Spleen (tissue), 11 donors: Measurements from ENCODE around the gene VSIG10L. TPM values are rescaled to one million over a fixed set of nuclear protein-coding genes. Genes with fewer than 3 reads are reported as not detected.

Source experiments
- DNase-seq: peaks from one replicate; pipeline ENCODE4 v3.0.0-alpha.2; 2020
- H3K27ac ChIP-seq, 8 donors: fragments of 200-600 bp; sonication (generic) in 7 of 8; 1 replicate in 4 of 8; 2 replicates in 4 of 8; pipeline versions ENCODE4 v1.5.0 to v1.8.0; 2016 to 2021; ENCODE audit warnings: inconsistent platforms in 4 of 8, mild to moderate bottlenecking in 4 of 8, moderate library complexity in 1 of 8
- H3K27me3 ChIP-seq, 7 donors: fragments of 200-600 bp; sonication (generic) in 6 of 7; replicated peaks in 1 of 7; 1 replicate in 4 of 7; 2 replicates in 3 of 7; pipeline versions ENCODE4 v1.5.0 to v1.8.0; 2016 to 2021; ENCODE audit warnings: inconsistent platforms in 3 of 7, mild to moderate bottlenecking in 1 of 7
- H3K36me3 ChIP-seq, 6 donors: fragments of 200-600 bp; sonication (generic) in 5 of 6; 1 replicate in 4 of 6; 2 replicates in 2 of 6; pipeline versions ENCODE4 v1.5.0 to v1.8.0; 2016 to 2021; ENCODE audit warnings: inconsistent platforms in 2 of 6
- H3K4me1 ChIP-seq, 6 donors: fragments of 200-600 bp; sonication (generic) in 5 of 6; 1 replicate in 3 of 6; 2 replicates in 3 of 6; pipeline versions ENCODE4 v1.5.0 to v1.8.0; 2016 to 2021; ENCODE audit warnings: inconsistent platforms in 3 of 6
- H3K4me3 ChIP-seq, 8 donors: fragments of 200-600 bp; sonication (generic) in 7 of 8; 1 replicate in 4 of 8; 2 replicates in 4 of 8; pipeline versions ENCODE4 v1.5.0 to v1.8.0; 2016 to 2021; ENCODE audit warnings: inconsistent platforms in 4 of 8, mild to moderate bottlenecking in 4 of 8, moderate library complexity in 2 of 8
- H3K9me3 ChIP-seq, 8 donors: fragments of 200-600 bp; sonication (generic) in 7 of 8; 1 replicate in 4 of 8; 2 replicates in 4 of 8; pipeline versions ENCODE4 v1.5.0 to v1.8.0; 2016 to 2021; ENCODE audit warnings: inconsistent platforms in 4 of 8
- CTCF ChIP-seq, 11 experiments: fragments of 200-600 bp in 7 of 11; fragments of 450-650 bp in 4 of 11; sonication (generic) in 4 of 11; IDR thresholded peaks in 8 of 11; conservative IDR thresholded peaks in 3 of 11; 1 replicate in 7 of 11; 2 replicates in 4 of 11; pipeline versions ENCODE4 v1.4.0 to v1.8.0; 2016 to 2021; ENCODE audit warnings: antibody characterized with exemption in 11 of 11, inconsistent platforms in 4 of 11, mild to moderate bottlenecking in 1 of 11
- POLR2A ChIP-seq, 3 donors: fragments of 450-650 bp; IDR thresholded peaks; one replicate each; pipeline ENCODE4 v1.5.1; 2017; ENCODE audit warnings: antibody characterized with exemption in 3 of 3, mild to moderate bottlenecking in 1 of 3
- POLR2AphosphoS5 ChIP-seq, 3 donors: sonication (generic); formaldehyde crosslinking; IDR thresholded peaks; one replicate each; pipeline ENCODE4 v1.5.1; 2017; ENCODE audit warnings: antibody characterized with exemption in 3 of 3
- WGBS, 5 donors: extraction: QIAGEN DNeasy Blood & Tissue Kit in 3 of 5; methylation state at CpG; one replicate each; pipeline versions ENCODE4 v1.1.5 to v1.1.7; 2013 to 2018; 5-methylcytosine and 5-hydroxymethylcytosine counted together
- intact Hi-C: fragments of 100-400 bp; cut with DNase I; formaldehyde crosslinking; loops from one replicate; pipeline ENCODE4 v1.15.0; 2023; ENCODE audit warnings: low total_unique reads
- polyA plus RNA-seq, 3 donors: library from polyadenylated mRNA; stranded (reverse); fragments of 200-250 nt; gene quantifications; one replicate each; pipeline ENCODE4 v1.2.1, GENCODE V29; 2013
- total RNA-seq, 7 donors: library from RNA; depleted of rRNA in 3 of 7; stranded (reverse); fragments of >200 nt in 3 of 7; fragmentation: NEBNext Ultra II Directional in 4 of 7; extraction: Animal tissue kit (Norgen Biotek cat#: 25700) in 4 of 7; gene quantifications; one replicate each; pipeline versions ENCODE4 v1.1.0 to v1.2.1, GENCODE V29; 2016 to 2021
- donor health status: healthy with polysubstance abuse.
- donor health status: DM: no; HTN: no; CAD: no; lungs with moderate emphysema.
- donor health status: DM: no; HTN: no; CAD: no.
- donor health status: Bipolar disorder and iron deficiency.
- donor health status: healthy.
- donor health status: DM: no; HTN: no; CAD: no.
- donor health status: DM: yes; HTN: yes; CAD: no.

Gene VSIG10L
- total and polyA plus RNA-seq, 10 donors, result 1.1 to 2.6 (median 1.7) TPM

GRCh38 chr19:51289635-51290034, 52.3 kb downstream of the VSIG10L start:
- H3K9me3 ChIP-seq, result no peaks in the 10 kb centered on the region
- TF ChIP-seq POLR2A (IDR thresholded peaks at IDR 0.05) (no peak), POLR2AphosphoS5 (IDR thresholded peaks at IDR 0.05) (no peak), CTCF (IDR thresholded peaks at IDR 0.05 in 8 of 11, conservative IDR thresholded peaks at IDR 0.05 in 3 of 11) (no peak)
- no peak for DNase-seq
- no peaks in the 10 kb centered on the region for H3K36me3 ChIP-seq
- no peak overlapping the region for H3K4me3 ChIP-seq
- WGBS, 5 donors, result 84 to 100% (median 86%) methylated on average over 1 of the region's 1 CpG
- intact Hi-C loops, result no loop called here
- H3K4me1 ChIP-seq, result no peaks in the 10 kb centered on the region
- no peak overlapping the region for H3K27ac ChIP-seq
- peaks cover 0 to 44% (median 0%) of the 10 kb centered on the region in 7 donors for H3K27me3 ChIP-seq

- intact Hi-C loops, result no loop called here
- DNase-seq, result no peak
- Histone ChIP-seq H3K4me1 (no peaks in the 10 kb centered on the region), H3K36me3 (no peaks in the 10 kb centered on the region), H3K27ac (no peak overlapping the region), H3K9me3 (peaks cover 0 to 20% (median 7%) of the 10 kb centered on the region in 8 donors), H3K4me3 (no peak overlapping the region), H3K27me3 (peaks cover 0 to 33% (median 0%) of the 10 kb centered on the region in 7 donors)
- TF ChIP-seq CTCF (IDR thresholded peaks at IDR 0.05 in 8 of 11, conservative IDR thresholded peaks at IDR 0.05 in 3 of 11) (no peak), POLR2AphosphoS5 (IDR thresholded peaks at IDR 0.05) (no peak), POLR2A (IDR thresholded peaks at IDR 0.05) (no peak)
- WGBS, 5 donors, result 63 to 85% (median 81%) methylated on average over 3 of the region's 3 CpGs
Measured at GRCh38 chr19:51285682-51286081, 56.3 kb downstream of the VSIG10L start.

- H3K4me1 ChIP-seq, result no peaks in the 10 kb centered on the region
- H3K27ac ChIP-seq, result no peak overlapping the region
- intact Hi-C loops, result no loop called here
- H3K4me3 ChIP-seq, result no peak overlapping the region
- no peaks in the 10 kb centered on the region for H3K36me3 ChIP-seq
- DNase-seq, result no peak
- TF ChIP-seq CTCF (IDR thresholded peaks at IDR 0.05 in 8 of 11, conservative IDR thresholded peaks at IDR 0.05 in 3 of 11) (no peak), POLR2AphosphoS5 (IDR thresholded peaks at IDR 0.05) (no peak), POLR2A (IDR thresholded peaks at IDR 0.05) (no peak)
- WGBS, 5 donors, result 80 to 87% (median 83%) methylated on average over 4 of the region's 4 CpGs
- H3K27me3 ChIP-seq, result peaks cover 0 to 45% (median 0%) of the 10 kb centered on the region in 7 donors
- peaks cover 0 to 26% (median 10%) of the 10 kb centered on the region in 8 donors for H3K9me3 ChIP-seq
Measured at GRCh38 chr19:51282335-51282734, 59.6 kb downstream of the VSIG10L start.

Other genes with a start within 250 kb of the VSIG10L start
- gene CTU1, start 233.7 kb downstream of the VSIG10L start, total RNA-seq, result 1 to 10 TPM; 4.5 to 8.2 (median 6.5) TPM
- 1 to 10 TPM; 1.1 to 4.0 (median 2.6) TPM for gene CTU1, start 233.7 kb downstream of the VSIG10L start, polyA plus RNA-seq
- 10 to 100 TPM; 26.9 to 81.3 (median 42.1) TPM for gene SIGLEC9, start 217.2 kb downstream of the VSIG10L start, total RNA-seq
- gene SIGLEC9, start 217.2 kb downstream of the VSIG10L start, polyA plus RNA-seq, result 10 to 100 TPM in 1 of 3 donors, 1 to 10 TPM in 2; 4.6 to 13.5 (median 5.7) TPM
- 10 to 100 TPM; 23.1 to 59.9 (median 31.3) TPM for gene SIGLEC7, start 199.8 kb downstream of the VSIG10L start, total RNA-seq
- 10 to 100 TPM in 2 of 3 donors, 1 to 10 TPM in 1; 6.8 to 16.5 (median 11.0) TPM for gene SIGLEC7, start 199.8 kb downstream of the VSIG10L start, polyA plus RNA-seq
- gene CD33, start 117.1 kb downstream of the VSIG10L start, total RNA-seq, result 10 to 100 TPM; 32.6 to 77.8 (median 65.4) TPM
- 10 to 100 TPM in 2 of 3 donors, 1 to 10 TPM in 1; 9.6 to 19.2 (median 16.6) TPM for gene CD33, start 117.1 kb downstream of the VSIG10L start, polyA plus RNA-seq
- under 1 TPM in 1 of 7 donors, not detected in 6; 0.88 TPM for gene SIGLECL1, start 91.1 kb downstream of the VSIG10L start, total RNA-seq
- gene SIGLECL1, start 91.1 kb downstream of the VSIG10L start, polyA plus RNA-seq, result under 1 TPM in 1 of 3 donors, not detected in 2; 0.26 TPM
- gene IGLON5, start 30.5 kb downstream of the VSIG10L start, total RNA-seq, result not detected
- gene IGLON5, start 30.5 kb downstream of the VSIG10L start, polyA plus RNA-seq, result under 1 TPM in 1 of 3 donors, not detected in 2; 0.03 TPM
- 10 to 100 TPM; 41.4 to 78.0 (median 54.1) TPM for gene ETFB, start 24.2 kb upstream of the VSIG10L start, total RNA-seq
- 100 to 1,000 TPM in 1 of 3 donors, 10 to 100 TPM in 2; 81.6 to 133 (median 93.5) TPM for gene ETFB, start 24.2 kb upstream of the VSIG10L start, polyA plus RNA-seq
- gene CLDND2, start 26.9 kb upstream of the VSIG10L start, total RNA-seq, result 1 to 10 TPM in 5 of 7 donors, not detected in 2; 2.1 to 4.9 (median 2.5) TPM
- 1 to 10 TPM in 1 of 3 donors, under 1 TPM in 2; 0.36 to 3.4 (median 0.77) TPM for gene CLDND2, start 26.9 kb upstream of the VSIG10L start, polyA plus RNA-seq
- gene NKG7, start 30.5 kb upstream of the VSIG10L start, total RNA-seq, result 100 to 1,000 TPM in 3 of 7 donors, 10 to 100 TPM in 4; 54.5 to 144 (median 94.1) TPM
- gene NKG7, start 30.5 kb upstream of the VSIG10L start, polyA plus RNA-seq, result 10 to 100 TPM; 30.8 to 43.7 (median 37.8) TPM
- not detected for gene LIM2, start 45.8 kb upstream of the VSIG10L start, total RNA-seq
- gene LIM2, start 45.8 kb upstream of the VSIG10L start, polyA plus RNA-seq, result not detected
- 1 to 10 TPM in 1 of 7 donors, under 1 TPM in 2, not detected in 4; 0.20 to 2.4 (median 0.28) TPM for gene C19orf84, start 48.5 kb upstream of the VSIG10L start, total RNA-seq
- under 1 TPM; 0.13 to 0.23 (median 0.19) TPM for gene C19orf84, start 48.5 kb upstream of the VSIG10L start, polyA plus RNA-seq
- 100 to 1,000 TPM in 4 of 7 donors, 10 to 100 TPM in 3; 68.9 to 155 (median 102) TPM for gene SIGLEC10, start 75.5 kb upstream of the VSIG10L start, total RNA-seq
- gene SIGLEC10, start 75.5 kb upstream of the VSIG10L start, polyA plus RNA-seq, result 10 to 100 TPM; 38.0 to 47.3 (median 41.2) TPM
- 10 to 100 TPM in 4 of 7 donors, 1 to 10 TPM in 3; 2.2 to 39.3 (median 10.1) TPM for gene SIGLEC8, start 116.3 kb upstream of the VSIG10L start, total RNA-seq
- gene SIGLEC8, start 116.3 kb upstream of the VSIG10L start, polyA plus RNA-seq, result 1 to 10 TPM; 1.1 to 5.1 (median 3.5) TPM
- not detected for gene CEACAM18, start 136.4 kb upstream of the VSIG10L start, total RNA-seq
- gene CEACAM18, start 136.4 kb upstream of the VSIG10L start, polyA plus RNA-seq, result not detected
- gene SIGLEC12, start 159.7 kb upstream of the VSIG10L start, total RNA-seq, result 10 to 100 TPM in 3 of 7 donors, 1 to 10 TPM in 4; 4.0 to 65.1 (median 7.0) TPM
- 1 to 10 TPM; 2.0 to 5.3 (median 2.4) TPM for gene SIGLEC12, start 159.7 kb upstream of the VSIG10L start, polyA plus RNA-seq
- 1 to 10 TPM in 6 of 7 donors, under 1 TPM in 1; 0.91 to 5.8 (median 3.6) TPM for gene SIGLEC6, start 189.5 kb upstream of the VSIG10L start, total RNA-seq
- gene SIGLEC6, start 189.5 kb upstream of the VSIG10L start, polyA plus RNA-seq, result 1 to 10 TPM in 1 of 3 donors, under 1 TPM in 2; 0.27 to 1.6 (median 0.30) TPM
- 10 to 100 TPM; 10.5 to 24.4 (median 18.4) TPM for gene ZNF175, start 229.1 kb upstream of the VSIG10L start, total RNA-seq
- gene ZNF175, start 229.1 kb upstream of the VSIG10L start, polyA plus RNA-seq, result 1 to 10 TPM; 1.8 to 4.2 (median 2.0) TPM